Mesodermal cell (in vitro differentiated cells): Measurements from ENCODE around the gene WNT4.

Experiments used
- H3K27ac ChIP-seq: 2 replicates; pipeline ENCODE4 v1.7.0; 2013; ENCODE audit warnings: mild to moderate bottlenecking, low read depth, low read length, moderate library complexity; ENCODE audit not compliant: severe bottlenecking
- H3K36me3 ChIP-seq: 2 replicates; pipeline ENCODE4 v1.7.1; 2013; ENCODE audit warnings: mild to moderate bottlenecking, low read length, moderate library complexity; ENCODE audit not compliant: control insufficient read depth, insufficient read depth
- H3K4me1 ChIP-seq: one replicate; pipeline ENCODE4 v1.7.1; 2013; ENCODE audit warnings: mild to moderate bottlenecking, low read length; ENCODE audit not compliant: insufficient read depth, control insufficient read depth, poor library complexity, severe bottlenecking
- H3K4me3 ChIP-seq: 2 replicates; pipeline ENCODE4 v1.7.0; 2013; ENCODE audit warnings: low read length, control low read depth, mild to moderate bottlenecking; ENCODE audit not compliant: insufficient read depth, poor library complexity, severe bottlenecking; ENCODE audit errors: extremely low read depth
- H3K9me3 ChIP-seq: 2 replicates; pipeline ENCODE4 v1.7.1; 2013; ENCODE audit warnings: mild to moderate bottlenecking, low read length, moderate library complexity; ENCODE audit not compliant: control insufficient read depth
- WGBS, 2 experiments: methylation state at CpG; one replicate each; pipeline ENCODE4 v1.1.5; 2013; ENCODE audit warnings: missing lambda C conversion rate in 2 of 2; ENCODE audit not compliant: insufficient coverage in 2 of 2; 5-methylcytosine and 5-hydroxymethylcytosine counted together

The WNT4 gene

GRCh38 chr1:22076346-22076745 is 66.6 kb downstream of the WNT4 start:
- WGBS, 2 experiments, result 100% methylated on average over 2 of the region's 3 CpGs; no CpG with 5 or more reads in 1 of the 2 experiments
- Histone ChIP-seq H3K4me1 (peaks cover 9% of the 10 kb centered on the region), H3K27ac (no peak overlapping the region), H3K4me3 (no peak overlapping the region), H3K36me3 (peaks cover 74% of the 10 kb centered on the region), H3K9me3 (no peaks in the 10 kb centered on the region)

- H3K9me3 ChIP-seq, result no peaks in the 10 kb centered on the region
- H3K4me1 ChIP-seq, result peaks cover 9% of the 10 kb centered on the region
- no peak overlapping the region for H3K4me3 ChIP-seq
- H3K27ac ChIP-seq, result no peak overlapping the region
- H3K36me3 ChIP-seq, result peaks cover 74% of the 10 kb centered on the region
- WGBS, 2 experiments, result no CpG with 5 or more reads among the region's 2 CpGs
Measured at GRCh38 chr1:22075718-22076117, 67.2 kb downstream of the WNT4 start.

- peaks cover 9% of the 10 kb centered on the region for H3K4me1 ChIP-seq
- peaks cover 79% of the 10 kb centered on the region for H3K36me3 ChIP-seq
Measured at GRCh38 chr1:22074803-22075202, 68.1 kb downstream of the WNT4 start.

GRCh38 chr1:22071511-22071910 is 71.4 kb downstream of the WNT4 start:
- peaks cover 78% of the 10 kb centered on the region for H3K36me3 ChIP-seq
- H3K4me3 ChIP-seq, result no peak overlapping the region
- WGBS, 2 experiments, result 100% methylated on average over 1 of the region's 2 CpGs
- peaks cover 9% of the 10 kb centered on the region for H3K4me1 ChIP-seq
- no peak overlapping the region for H3K27ac ChIP-seq
- peaks cover 5% of the 10 kb centered on the region for H3K9me3 ChIP-seq

More at GRCh38 chr1:22074803-22075202, 68.1 kb downstream of the WNT4 start:
- Histone ChIP-seq H3K27ac (no peak overlapping the region), H3K4me3 (no peak overlapping the region), H3K9me3 (peaks cover 4% of the 10 kb centered on the region)
- WGBS, 2 experiments, result no CpG with 5 or more reads among the region's 1 CpG
